AG04449 (cell line): ENCODE results near the gene SLC9A9.
A peak's percentile ranks its signal among the peaks of the same experiment; 100 is the strongest.

ENCODE experiments used
- CTCF ChIA-PET: fragments of 350-600 bp; formaldehyde crosslinking; extraction: SDS; loops from one replicate; lab custom pipeline; 2021; ENCODE audit warnings: antibody characterized with exemption; lab: Yijun Ruan, JAX
- POLR2A ChIA-PET: fragments of 400-600, 350-600 bp; formaldehyde crosslinking; extraction: SDS; loops from one replicate; lab custom pipeline; 2020; ENCODE audit warnings: antibody characterized with exemption, inconsistent platforms; lab: Yijun Ruan, JAX
- DNase-seq: peaks from one replicate; pipeline ENCODE4 v3.0.0-alpha.2; 2010; ENCODE audit warnings: low read depth, low spot score
- H3K4me3 ChIP-seq: 2 replicates; pipeline ENCODE4 v1.5.1; 2011; ENCODE audit warnings: low read depth, mild to moderate bottlenecking, control low read depth, low read length
- TF ChIP-seq, protein P1 (sequence below): IDR thresholded peaks from one replicate; pipeline ENCODE4 v1.5.1; 2011; ENCODE audit warnings: mild to moderate bottlenecking, moderate library complexity, low read length, control low read depth, inconsistent platforms; ENCODE audit not compliant: insufficient read depth; ENCODE audit errors: missing control alignments

The SLC9A9 gene

DNA sequence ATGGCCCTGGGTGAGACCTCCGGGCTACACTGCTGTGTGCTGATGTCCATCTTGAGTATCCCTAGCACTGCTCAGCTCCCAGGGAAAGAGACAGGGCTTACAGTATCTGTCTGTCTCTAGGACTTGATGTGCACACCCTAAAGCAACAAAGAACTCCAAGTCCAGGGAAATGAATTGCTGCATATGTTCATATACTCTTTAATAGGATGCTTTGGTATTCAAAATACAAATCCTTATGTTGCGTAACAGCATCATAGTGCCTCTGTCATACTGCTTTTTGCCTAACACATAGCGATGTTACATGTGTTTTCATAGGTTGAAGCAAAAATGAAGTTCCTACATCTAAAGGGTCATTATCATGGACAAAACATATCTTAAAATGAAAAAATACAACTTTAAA, 299.9 kb downstream of the SLC9A9 start:
- POLR2A ChIA-PET = no interaction called here
- TF ChIP-seq, protein P1, sequence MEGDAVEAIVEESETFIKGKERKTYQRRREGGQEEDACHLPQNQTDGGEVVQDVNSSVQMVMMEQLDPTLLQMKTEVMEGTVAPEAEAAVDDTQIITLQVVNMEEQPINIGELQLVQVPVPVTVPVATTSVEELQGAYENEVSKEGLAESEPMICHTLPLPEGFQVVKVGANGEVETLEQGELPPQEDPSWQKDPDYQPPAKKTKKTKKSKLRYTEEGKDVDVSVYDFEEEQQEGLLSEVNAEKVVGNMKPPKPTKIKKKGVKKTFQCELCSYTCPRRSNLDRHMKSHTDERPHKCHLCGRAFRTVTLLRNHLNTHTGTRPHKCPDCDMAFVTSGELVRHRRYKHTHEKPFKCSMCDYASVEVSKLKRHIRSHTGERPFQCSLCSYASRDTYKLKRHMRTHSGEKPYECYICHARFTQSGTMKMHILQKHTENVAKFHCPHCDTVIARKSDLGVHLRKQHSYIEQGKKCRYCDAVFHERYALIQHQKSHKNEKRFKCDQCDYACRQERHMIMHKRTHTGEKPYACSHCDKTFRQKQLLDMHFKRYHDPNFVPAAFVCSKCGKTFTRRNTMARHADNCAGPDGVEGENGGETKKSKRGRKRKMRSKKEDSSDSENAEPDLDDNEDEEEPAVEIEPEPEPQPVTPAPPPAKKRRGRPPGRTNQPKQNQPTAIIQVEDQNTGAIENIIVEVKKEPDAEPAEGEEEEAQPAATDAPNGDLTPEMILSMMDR = no peak
- CTCF ChIA-PET = no interaction called here

DNA sequence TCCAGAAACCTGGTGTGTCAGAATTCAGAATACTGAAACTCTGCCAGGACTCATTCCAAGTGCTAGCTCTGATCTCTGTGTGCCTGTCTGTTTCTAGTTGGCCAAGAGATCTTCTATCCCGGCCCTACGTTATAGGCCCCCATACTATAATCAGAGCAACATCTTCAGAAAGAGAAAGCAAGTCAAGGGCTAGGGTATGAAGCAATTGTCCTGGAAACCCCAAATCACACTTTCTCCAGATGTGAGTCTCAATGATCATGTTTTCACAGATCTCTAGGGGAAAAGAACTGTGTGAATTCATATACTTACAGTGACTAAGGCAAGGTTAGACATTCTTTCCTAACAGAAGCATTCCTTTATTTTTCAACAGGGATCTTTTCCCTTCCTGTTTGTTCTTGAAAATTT, 309.7 kb downstream of the SLC9A9 start:
- TF ChIP-seq, protein P1 = no peak
- DNase-seq = peak; percentile 17
- ChIA-PET POLR2A (no interaction called here), CTCF (no interaction called here)
- H3K4me3 ChIP-seq = no peak overlapping the region

More for the DNA sequence above, 299.9 kb downstream of the SLC9A9 start:
- H3K4me3 ChIP-seq = no peak overlapping the region
- DNase-seq = no peak

DNA sequence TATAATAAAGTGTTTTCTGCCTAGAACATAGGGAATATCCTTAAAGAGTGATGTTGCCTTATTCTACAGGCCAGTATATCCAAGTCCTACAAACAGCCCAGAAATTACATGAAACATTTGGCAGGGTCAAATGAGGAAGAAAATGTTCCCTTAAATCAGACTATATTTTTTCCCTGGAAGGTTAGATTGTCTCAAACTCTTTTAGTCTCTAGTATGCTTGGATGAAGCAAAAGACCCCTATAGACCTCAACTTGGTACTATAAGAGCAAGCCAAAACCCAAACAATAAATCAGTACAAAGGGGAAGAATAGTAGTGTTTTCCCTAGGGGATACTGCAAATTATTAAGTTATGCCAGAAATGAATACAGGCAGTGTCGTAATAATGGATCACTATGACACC, 310.2 kb downstream of the SLC9A9 start:
- ChIA-PET CTCF (no interaction called here), POLR2A (no interaction called here)
- TF ChIP-seq, protein P1 = no peak
- no peak overlapping the region for H3K4me3 ChIP-seq
- DNase-seq = no peak

DNA sequence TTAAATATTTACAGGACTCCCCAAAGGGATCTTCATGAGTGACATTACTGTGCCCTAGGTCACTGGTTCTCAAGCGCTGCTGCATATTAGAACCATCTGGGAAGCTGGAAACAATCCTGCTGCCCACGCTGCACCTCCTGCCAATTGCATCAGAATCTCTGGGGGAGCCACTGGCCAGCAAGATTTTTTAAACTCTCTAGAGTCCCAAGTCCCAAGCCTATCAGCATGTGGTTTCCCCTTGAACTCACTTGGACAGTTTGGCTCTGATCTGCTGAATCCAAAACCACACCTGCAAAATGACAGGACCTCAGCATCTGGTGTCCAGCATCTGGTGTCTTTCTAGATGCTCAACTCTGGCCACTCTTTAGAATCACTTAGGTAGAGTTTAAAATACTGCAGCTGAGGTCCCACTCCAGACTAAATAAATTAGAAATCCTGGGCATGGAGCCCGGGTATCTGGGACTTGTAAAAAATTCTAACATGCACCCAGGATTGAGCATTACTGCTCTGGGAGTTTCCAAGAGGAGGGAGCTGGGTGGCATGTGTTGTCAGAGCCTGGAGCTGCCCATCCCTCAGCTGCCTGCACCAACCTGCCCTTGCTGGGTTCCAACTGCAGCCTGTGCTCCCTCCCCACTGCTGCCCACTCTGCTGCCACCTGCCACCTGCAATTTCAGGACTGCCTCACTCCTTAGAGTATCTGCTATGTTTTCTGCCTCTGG, 311.3 kb downstream of the SLC9A9 start:
- CTCF ChIA-PET = no interaction called here

DNA sequence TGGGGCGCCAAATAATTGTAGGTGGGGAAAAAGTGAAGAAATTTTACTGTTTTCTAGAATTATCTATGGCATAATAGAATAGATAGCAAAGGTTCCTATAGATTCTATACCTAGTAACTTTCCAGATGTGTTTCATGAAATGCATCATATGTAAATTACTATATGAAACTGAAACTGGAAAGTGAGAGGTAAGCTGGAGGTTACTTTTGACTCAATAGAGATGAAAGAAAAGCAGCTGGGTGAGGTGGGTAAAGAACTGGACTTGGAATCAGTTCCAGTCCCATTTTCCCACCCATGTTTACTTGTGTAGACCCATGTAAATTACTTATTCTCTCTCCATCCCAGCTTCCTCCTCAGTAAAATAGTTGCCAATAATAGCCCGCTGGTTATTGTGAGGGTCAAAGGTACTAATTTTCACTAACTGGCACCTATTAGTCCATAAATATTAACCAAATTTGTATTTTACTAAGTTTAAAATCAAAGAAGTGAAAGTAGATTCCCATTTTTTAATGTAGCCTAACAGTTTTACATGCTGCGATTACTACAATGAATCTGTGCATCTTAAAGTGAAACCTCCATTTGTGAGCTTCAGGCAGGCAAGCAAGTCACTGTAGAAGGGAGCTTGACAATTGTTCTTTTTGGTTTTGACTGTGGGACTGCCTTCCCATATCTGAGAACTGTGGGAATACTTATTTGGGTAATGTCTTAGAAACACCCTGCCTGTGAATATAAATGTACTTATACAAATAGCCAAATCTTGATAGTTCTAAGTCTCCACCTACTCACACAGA, 312.1 kb downstream of the SLC9A9 start:
- POLR2A ChIA-PET = no interaction called here

More for the DNA sequence above, 311.3 kb downstream of the SLC9A9 start:
- POLR2A ChIA-PET = no interaction called here
- TF ChIP-seq, protein P1 = no peak
- H3K4me3 ChIP-seq = no peak overlapping the region
- no peak for DNase-seq

DNA sequence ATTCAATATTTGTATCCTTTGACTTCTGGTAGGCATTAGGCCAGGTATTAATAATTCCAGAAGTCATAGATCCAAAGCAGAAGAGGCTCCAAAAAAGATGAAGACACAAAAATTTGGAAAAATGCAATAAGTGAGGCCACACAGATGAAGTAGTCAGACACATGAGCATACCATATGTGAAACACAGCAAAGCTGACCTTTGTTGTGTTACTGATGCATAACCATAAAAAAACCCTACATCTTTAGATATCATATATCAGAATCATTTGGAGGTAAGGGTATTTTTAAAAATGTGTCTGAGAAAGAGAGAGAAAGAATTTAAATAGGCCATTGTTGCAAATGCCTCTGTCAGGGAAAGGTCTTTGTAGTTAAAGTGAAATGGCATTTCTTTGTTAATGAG, 314.9 kb downstream of the SLC9A9 start:
- no peak for DNase-seq
- TF ChIP-seq, protein P1 = no peak
- H3K4me3 ChIP-seq = no peak overlapping the region
- CTCF ChIA-PET = no interaction called here
- POLR2A ChIA-PET = no interaction called here

More for the DNA sequence above, 312.1 kb downstream of the SLC9A9 start:
- H3K4me3 ChIP-seq = no peak overlapping the region
- CTCF ChIA-PET = no interaction called here
- no peak for DNase-seq
- TF ChIP-seq, protein P1 = no peak
